Sciatic nerve (tissue), 2 donors: Measurements from ENCODE around the gene FGD1. TPM values are rescaled to one million over a fixed set of nuclear protein-coding genes. Genes with fewer than 3 reads are reported as not detected.
"Not testable (repeated sequence)": the region's sequence is repeated elsewhere in the genome, so short reads cannot be mapped to it uniquely, and the experiment has no call there.

ENCODE experiments used
- ATAC-seq: fragments of 200-7000 bp; cut with Tn5 transposase; one replicate; pipeline ENCODE4 v1.9.1; 2020; ENCODE audit warnings: mild to moderate bottlenecking, moderate library complexity
- DNase-seq: peaks from one replicate; pipeline ENCODE4 v3.0.0-alpha.2; 2020; ENCODE audit warnings: low spot score
- intact Hi-C: fragments of 100-400 bp; cut with DNase I; formaldehyde crosslinking; loops from one replicate; pipeline ENCODE4 v1.14.2; 2022
- total RNA-seq: library from RNA; stranded (reverse); fragmentation: NEBNext Ultra II Directional; extraction: Animal tissue kit (Norgen Biotek cat#: 25700); gene quantifications from one replicate; pipeline ENCODE4 v1.2.1, GENCODE V29; 2021
- donor health status: DM: no; HTN: no; CAD: no.
- donor health status: DM: no; HTN: no; CAD: no.

Gene FGD1
- total RNA-seq, result 7.3 TPM

DNA sequence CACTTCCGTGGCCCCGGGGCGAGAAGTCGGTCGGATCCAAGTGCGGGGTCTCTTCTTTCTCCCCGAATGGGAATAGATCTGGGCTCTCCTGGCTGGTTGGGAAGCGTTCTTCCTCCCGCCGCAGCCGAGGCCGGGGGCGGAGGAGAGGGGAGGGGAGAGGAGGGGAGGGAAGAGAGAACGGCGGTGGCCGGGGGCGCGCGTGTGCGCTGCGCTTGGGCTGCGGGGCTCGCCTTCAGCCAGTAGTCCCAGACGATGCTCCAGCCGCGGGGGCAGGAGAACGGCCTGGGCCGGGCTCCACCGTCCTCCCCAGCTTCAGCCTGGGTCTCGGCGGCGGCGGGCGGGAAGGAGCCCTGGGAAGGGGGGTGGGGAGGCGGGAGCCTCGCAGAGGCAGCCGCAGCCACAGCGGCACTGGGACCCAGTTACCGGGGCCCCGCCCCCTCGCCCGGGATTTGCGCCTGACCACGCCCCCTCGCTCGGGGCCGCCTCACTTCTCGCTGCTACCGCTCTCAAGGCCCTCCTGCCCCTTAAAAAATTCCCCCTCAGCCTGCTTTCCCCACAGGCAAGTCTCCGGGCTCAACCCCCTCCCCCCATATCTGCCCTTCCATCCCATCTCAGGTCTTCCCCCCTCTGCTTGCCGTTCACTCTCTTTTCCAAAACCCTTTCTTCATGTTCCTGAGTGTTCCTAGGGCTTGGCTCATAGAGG lies at the start of gene FGD1:
FGD1 (minus strand) TSS at position 421 of the 703 bp plus-strand sequence. CDS start 802 bp downstream, outside the sequence.
- ATAC-seq (peak; percentile 93), DNase-seq (peak; percentile 86)
- intact Hi-C loops, result no loop called here

GRCh38 chrX:54542239-54542638 lies 46.2 kb upstream of the FGD1 start:
- intact Hi-C loops, DNase-seq, ATAC-seq: not testable (repeated sequence)

DNA sequence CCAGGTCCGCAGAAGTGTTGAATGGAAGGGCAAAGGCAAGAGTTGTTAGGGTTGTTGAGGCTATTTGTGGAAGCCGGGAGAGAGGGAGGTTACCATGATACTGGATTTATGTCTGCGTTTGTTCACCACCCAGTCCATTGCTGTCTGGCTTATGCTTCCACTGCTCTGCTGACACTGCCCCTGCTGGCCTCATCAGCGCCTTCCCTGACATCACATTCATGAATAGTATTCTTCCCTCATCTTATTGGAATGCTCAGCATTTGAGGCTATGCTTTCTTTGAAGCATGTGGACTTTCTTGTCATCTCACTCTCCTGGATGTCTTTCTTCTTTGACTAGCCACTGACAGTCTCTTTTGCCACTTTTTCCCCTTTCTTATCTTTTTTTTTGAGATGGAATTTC lies 44.3 kb upstream of the FGD1 start:
- DNase-seq, result no peak
- no peak for ATAC-seq
- intact Hi-C loops, result no loop called here

DNA sequence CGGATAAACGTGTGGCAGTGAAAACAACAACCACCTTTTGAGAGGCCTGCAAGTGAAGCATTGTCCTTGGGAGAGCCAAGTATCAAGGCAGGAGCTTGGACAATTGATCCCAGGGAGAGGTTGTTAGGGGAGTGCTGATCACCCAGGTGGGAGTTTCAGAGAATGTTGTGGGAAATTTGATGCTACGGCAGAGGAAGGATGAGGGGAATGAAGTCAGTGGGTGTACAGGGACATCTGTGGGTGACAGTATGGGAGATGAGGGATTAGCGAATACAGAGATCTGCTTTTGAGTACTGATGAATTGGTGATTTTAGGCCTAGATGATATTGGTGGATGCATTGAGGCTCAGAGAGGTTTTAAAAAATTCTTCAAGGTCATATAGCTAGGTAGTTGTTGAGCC lies 38.2 kb upstream of the FGD1 start:
- ATAC-seq (no peak), DNase-seq (no peak)
- intact Hi-C loops, result no loop called here

DNA sequence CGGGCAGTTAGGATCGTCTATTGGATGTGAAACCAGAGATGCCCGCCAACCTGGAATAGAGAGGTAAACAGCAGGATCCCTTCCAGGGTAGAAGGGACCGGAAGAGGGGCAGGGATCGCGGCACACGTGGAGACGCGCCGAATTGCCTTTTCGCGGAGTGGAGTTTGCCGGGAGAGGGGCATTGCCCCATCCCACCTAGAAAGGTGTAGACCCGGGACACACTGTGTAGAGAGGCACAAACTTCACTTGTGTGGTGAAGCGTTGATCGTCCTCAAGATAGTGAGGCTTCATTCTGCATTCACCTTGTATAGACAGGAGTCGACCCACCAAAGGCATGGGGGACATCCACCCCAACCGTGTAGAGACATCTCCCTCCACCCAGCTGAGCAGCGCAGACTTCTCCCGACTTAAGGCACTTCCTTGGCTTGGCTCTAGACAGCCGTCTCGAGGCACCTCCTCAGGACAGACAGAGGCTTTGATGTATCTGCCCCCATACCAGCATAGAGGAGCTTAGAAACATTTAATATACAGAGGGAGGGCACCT lies 34.4 kb upstream of the FGD1 start:
- DNase-seq (no peak), ATAC-seq (peak; percentile 52)
- intact Hi-C loops, result no loop called here

GRCh38 chrX:54529552-54530356 lies 33.7 kb upstream of the FGD1 start, which contains the start of gene GNL3L:
GNL3L (plus strand) TSS chrX:54530219; CDS start chrX:54532567, 2,348 bp downstream.
- intact Hi-C loops, result no loop called here
- peak; percentile 97 for ATAC-seq
- peak; percentile 91 for DNase-seq

DNA sequence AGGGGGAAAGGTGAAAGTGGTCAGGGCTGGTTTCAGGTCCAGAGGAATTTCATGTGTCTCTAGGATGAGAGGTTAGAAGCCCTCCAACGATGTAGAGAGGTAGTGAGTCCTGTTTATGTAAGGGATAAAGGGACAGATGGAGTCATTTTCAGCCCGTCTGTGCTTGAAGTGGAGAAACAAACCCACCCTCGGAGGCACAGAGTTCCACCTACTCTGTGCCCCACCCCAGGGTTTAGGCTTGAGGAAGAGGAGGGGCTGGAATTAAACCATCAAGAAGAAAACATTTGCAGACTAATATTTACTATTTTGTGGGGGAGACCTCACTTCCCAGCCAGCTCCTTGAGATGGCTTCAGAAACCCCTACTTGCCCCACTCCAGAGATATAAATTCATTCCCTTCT lies 33.1 kb upstream of the FGD1 start:
- DNase-seq (no peak), ATAC-seq (no peak)
- intact Hi-C loops, result no loop called here

GRCh38 chrX:54509400-54509799 lies 13.4 kb upstream of the FGD1 start:
- intact Hi-C loops, result no loop called here
- ATAC-seq (no peak), DNase-seq (no peak)

DNA sequence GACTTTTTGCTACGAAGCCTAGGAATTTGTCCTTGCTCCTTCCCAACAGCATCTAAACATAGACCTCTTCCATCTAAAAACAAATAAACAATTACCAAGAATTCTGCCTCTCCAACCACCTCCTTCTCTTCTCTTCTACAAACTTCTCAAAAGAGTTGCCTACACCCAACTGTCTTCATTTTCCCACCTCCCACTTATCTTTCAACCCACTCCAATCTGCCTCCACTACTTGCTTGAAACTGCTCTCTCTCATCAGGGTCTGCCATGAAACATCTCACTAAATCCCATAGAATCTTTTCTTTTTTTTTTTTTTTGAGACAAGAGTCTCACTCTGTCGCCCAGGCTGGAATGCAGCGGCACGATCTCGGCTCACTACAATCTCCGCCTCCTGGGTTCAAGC lies 902 bp upstream of the FGD1 start:
- no peak for DNase-seq
- ATAC-seq, result no peak
- intact Hi-C loops, result no loop called here

DNA sequence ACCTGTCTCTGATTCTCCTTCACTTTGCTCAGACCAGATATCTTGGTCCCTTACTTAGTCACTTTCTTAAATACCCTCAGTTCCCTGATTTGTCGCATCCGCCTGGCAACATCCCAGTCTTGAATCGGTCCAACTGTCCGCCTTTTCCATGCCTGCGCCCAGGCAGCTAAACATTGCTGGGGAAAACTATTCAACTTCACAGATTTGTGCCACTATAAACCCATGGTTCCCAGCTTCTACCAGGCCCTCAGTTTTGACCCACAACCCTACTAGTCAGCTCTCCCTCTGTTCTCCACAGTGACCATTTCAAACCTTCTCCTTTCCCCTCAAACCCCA lies 451 bp upstream of the FGD1 start:
- intact Hi-C loops, result no loop called here
- ATAC-seq (no peak), DNase-seq (no peak)

DNA sequence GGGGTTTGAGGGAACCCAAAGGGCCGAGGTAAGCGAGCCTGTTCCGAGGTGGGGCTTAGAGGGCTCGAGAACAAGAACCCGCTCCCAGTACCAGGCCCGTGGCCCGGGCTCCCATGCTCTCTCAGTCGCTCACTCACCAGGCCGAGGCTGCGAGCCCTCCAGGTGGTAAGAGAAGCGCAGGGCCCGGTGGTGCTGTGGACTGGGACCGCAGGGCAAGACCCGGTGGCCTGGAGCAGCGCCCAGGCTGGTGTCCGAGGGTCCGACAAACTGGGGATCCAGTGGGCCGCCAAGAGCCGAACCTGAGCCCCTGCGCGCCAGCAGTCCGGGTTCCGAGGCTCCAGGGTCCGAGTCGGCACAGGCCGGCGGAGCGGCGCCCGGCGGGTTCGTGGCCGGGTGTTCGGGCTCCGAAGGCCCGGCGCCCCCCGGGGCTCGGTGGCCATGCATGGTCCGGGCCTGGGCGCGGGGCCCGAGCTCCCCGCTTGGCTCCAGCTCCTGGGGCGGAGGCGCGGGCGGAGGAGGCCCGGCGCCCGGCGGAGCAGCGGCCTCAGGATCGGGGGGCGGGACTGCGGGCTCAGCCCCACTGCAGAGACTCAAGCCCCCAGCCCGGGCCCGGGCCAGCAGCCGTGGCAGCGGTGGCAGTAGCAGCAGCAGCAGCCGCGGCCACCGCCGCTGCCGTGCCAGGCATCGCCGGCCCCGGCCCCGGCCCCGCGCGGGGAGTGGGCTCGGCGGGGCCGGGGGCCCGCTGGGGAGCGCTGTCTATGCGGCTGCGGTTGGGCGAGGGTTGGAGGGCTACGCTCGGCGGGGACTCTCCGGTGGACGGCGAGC lies 833 bp downstream of the FGD1 start:
- intact Hi-C loops, result no loop called here
- ATAC-seq (peak; percentile 37), DNase-seq (no peak)

GRCh38 chrX:54494166-54494988 lies 1.7 kb downstream of the FGD1 start:
- ATAC-seq, result no peak
- intact Hi-C loops, result no loop called here
- DNase-seq, result no peak

DNA sequence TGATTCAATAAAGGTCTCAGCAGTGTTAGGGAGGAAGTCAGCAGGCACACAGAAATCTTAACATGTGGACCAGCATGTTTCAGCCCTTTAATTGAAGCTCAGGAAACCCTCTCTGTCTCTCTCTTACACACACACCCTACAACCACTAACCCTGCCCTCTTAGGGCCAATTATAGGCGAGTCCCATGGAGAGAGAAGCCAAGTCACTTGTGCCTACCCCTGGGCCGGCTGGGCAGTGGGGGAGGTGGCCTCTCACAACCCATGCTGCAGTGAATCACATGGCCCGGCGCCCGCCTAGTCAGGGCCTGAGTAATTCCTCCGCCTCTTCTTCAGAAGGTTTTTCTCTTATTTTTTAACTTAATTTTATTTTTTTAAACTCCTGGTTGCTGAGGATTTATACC lies 3.7 kb downstream of the FGD1 start:
- DNase-seq (no peak), ATAC-seq (no peak)
- intact Hi-C loops, result no loop called here

GRCh38 chrX:54489819-54490218 lies 6.2 kb downstream of the FGD1 start:
- ATAC-seq, intact Hi-C loops: not testable (repeated sequence)

DNA sequence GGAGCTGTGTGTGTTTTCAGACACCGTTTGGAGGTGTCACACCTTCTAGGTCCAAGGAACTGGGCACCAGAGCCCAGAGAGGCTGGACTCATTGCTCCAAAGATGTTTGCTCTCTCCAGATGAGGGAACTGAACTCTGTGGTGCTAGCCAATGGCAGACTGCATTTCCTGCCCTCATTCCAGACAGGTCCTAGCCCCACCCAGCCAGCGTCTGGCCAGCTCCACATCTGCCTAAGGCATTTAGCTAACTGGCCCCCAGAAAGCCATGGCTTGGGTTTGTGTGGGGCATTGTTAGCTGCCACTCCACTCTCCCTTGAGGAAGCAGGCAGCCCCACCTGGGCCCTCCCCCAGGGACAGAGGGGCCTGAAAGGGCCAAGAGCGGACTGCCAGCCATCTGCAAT lies 11.4 kb downstream of the FGD1 start:
- DNase-seq (no peak), ATAC-seq (no peak)
- intact Hi-C loops, result no loop called here

More at GRCh38 chrX:54489819-54490218, 6.2 kb downstream of the FGD1 start:
- not testable (repeated sequence) for DNase-seq

- DNase-seq, result no peak
- intact Hi-C loops, result no loop called here
- peak; percentile 53 for ATAC-seq
Measured at GRCh38 chrX:54483946-54484345, 12.1 kb downstream of the FGD1 start.

DNA sequence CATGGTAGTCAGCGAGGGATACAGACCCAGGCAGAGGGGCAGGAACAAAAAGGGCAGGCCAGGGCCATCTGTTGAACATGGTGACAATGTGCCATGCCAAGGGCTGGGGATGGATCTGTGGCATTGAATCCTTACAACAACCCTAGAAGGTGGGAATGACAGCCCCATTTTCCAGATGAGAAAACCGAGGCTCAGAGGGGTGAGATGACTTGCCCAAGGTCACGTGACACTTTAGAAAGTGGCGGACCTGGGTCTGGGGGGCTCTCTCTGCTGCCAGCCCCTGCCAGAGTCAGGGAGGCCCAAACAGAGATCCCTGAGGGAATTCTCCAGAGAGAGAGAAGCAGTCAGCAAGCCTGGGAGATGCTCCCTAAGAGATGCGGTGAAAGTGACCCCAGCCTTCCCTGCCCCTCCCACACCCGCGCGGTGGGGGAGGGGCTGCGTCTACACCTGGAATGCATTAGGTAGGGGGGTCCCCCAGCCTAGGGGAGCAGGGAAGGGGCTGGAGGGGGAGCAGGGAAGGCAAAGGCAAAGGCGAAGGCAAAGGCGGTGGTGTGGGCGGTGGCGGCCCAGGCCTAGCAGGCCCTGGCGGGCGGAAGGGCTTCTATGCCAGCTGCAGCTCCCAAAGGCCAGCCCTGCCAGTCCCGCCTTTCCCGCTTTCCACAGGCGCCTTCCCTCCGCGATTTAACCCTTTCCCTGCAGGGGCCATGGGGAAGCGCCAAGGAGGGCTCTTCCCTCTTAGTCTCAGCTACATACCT lies 13.0 kb downstream of the FGD1 start:
- ATAC-seq (peak; percentile 38), DNase-seq (no peak)
- intact Hi-C loops, result no loop called here
